Spleen (tissue), 7 donors: Measurements from ENCODE around the gene GFRAL.

Source experiments
- POLR2A ChIP-seq, 3 donors: fragments of 450-650 bp; IDR thresholded peaks; one replicate each; pipeline ENCODE4 v1.5.1; 2017; ENCODE audit warnings: antibody characterized with exemption in 3 of 3, mild to moderate bottlenecking in 1 of 3
- TF ChIP-seq, protein P1 (sequence below), 11 experiments: fragments of 200-600 bp in 7 of 11; fragments of 450-650 bp in 4 of 11; sonication (generic) in 4 of 11; IDR thresholded peaks in 8 of 11; conservative IDR thresholded peaks in 3 of 11; 1 replicate in 7 of 11; 2 replicates in 4 of 11; pipeline versions ENCODE4 v1.4.0 to v1.8.0; 2016 to 2021; ENCODE audit warnings: antibody characterized with exemption in 11 of 11, inconsistent platforms in 4 of 11, mild to moderate bottlenecking in 1 of 11
- donor health status: DM: no; HTN: no; CAD: no; lungs with moderate emphysema.
- donor health status: DM: no; HTN: no; CAD: no.
- donor health status: DM: no; HTN: no; CAD: no.

- TF ChIP-seq, protein P1, sequence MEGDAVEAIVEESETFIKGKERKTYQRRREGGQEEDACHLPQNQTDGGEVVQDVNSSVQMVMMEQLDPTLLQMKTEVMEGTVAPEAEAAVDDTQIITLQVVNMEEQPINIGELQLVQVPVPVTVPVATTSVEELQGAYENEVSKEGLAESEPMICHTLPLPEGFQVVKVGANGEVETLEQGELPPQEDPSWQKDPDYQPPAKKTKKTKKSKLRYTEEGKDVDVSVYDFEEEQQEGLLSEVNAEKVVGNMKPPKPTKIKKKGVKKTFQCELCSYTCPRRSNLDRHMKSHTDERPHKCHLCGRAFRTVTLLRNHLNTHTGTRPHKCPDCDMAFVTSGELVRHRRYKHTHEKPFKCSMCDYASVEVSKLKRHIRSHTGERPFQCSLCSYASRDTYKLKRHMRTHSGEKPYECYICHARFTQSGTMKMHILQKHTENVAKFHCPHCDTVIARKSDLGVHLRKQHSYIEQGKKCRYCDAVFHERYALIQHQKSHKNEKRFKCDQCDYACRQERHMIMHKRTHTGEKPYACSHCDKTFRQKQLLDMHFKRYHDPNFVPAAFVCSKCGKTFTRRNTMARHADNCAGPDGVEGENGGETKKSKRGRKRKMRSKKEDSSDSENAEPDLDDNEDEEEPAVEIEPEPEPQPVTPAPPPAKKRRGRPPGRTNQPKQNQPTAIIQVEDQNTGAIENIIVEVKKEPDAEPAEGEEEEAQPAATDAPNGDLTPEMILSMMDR (IDR thresholded peaks at IDR 0.05 in 8 of 11, conservative IDR thresholded peaks at IDR 0.05 in 3 of 11) = no peak
- no peak for TF ChIP-seq POLR2A (IDR thresholded peaks at IDR 0.05)
Measured at GRCh38 chr6:55443238-55444134, 116.2 kb downstream of the GFRAL start.
